COLO829 (cell line): ENCODE results near the gene PPP1R9B.

Experiments used
- DNase-seq: peaks from one replicate; pipeline ENCODE4 v3.0.0; 2012; ENCODE audit warnings: low spot score

The PPP1R9B gene

DNA sequence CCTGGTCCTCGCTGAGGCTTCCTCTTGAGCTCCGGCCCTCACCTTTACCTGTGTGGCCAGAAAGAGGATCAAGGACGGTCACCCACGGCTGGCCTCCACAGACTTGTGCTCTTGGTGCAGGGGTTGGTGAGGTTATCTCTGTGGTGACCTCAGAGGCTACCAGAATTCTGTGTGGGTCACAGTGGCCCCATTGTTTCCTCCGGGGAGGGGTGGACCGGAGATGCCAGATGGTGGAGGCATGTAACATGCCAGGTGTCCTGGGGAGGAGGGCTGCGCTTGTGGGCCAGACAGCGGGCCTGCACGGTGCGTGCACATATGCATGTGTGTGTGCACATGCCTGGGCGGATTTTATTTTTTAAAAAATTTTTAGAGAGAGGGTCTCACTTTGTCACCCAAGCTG lies 21.7 kb upstream of the PPP1R9B start:
- no peak for DNase-seq

DNA sequence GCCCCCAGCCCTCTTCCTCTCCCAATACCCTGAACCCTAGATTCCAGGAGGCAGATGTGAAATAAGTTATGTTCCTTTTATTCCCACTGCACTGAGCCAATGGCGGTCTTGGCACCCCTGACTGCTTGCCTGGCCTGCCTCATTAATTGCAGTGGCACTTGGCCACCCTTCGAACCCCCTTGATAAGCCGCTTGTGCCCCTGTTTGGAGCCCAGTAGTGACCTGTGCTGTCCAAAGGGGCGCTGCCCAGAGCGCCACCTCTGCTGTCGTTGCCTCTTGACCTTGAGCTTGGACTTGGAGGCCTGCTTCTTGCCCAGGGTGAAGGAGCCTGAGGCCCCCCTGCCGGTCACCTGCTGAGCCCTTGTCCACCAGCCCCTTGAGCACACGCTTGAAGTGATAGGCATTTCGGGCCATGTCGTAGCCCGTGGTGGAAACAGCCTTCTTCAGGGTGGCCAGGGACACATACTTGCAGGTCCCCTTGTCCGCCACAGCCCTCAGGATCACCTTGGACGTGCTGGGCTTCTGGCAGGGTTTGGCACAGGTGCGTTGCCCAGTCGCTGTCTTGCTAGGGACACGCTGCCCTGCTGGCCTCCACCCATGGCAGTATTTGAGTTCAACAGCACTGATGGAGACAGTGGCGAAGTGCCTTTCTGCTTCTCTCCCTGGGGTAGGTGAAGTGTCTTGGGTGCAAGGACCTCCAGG lies 21.0 kb upstream of the PPP1R9B start:
- DNase-seq, result no peak

DNA sequence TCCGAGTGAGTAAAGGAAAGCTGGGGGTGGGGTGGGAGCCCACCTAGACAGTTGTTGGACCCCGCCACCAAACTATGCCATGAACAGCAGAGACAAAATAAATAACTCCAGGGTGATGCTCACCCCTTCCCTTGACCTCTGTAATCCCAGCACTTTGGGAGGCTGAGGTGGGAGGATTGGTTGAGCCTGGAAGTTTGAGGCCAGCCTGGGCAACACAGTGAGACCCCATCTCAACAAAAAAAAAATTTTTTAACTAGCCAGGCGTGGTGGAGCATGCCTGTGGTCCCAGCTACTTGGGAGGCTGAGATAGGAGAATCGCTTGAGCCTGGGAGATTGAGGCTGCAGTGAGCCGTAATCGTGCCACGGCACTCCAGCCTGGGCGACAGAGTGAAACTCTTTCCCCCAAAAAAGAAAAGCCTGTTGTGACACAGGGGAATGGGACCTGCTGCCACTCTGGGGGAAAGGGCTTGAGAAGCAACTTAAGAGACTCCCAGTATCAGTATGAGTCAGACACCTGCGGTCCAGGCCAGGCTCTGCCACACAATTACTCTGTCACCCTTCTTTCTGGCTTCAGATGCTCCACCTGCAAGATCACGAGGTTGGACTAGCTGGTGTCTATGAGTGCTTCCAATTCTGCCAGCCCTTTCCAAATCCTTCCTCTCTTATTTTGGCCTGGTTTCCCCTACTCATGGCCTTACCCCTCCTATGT lies 20.3 kb upstream of the PPP1R9B start:
- no peak for DNase-seq

DNA sequence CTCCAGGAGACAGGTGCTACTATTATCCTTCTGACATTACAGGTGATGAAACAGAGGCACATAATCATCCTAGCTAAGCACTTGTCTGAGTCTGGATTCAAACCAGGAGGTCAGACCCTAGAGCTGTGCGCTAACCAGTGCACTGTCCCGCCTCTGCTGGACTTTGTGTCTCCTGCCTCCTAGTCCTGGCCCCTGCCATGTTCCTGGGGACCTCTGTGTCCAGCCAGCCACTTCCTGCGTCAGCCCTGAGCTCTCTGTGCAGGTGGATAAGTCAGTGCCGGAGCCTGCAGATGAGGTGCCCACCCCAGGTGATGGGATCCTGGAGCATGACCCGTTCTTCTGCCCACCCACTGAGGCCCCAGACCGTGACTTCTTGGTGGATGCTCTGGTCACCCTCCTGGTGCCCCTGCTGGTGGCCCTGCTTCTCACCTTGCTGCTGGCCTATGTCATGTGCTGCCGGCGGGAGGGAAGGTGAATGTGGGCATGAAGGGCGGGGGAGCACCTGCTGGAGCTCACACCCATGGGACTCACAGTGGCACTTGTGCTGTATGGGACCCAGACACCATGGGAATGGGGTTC lies 19.5 kb upstream of the PPP1R9B start:
- DNase-seq, result no peak

DNA sequence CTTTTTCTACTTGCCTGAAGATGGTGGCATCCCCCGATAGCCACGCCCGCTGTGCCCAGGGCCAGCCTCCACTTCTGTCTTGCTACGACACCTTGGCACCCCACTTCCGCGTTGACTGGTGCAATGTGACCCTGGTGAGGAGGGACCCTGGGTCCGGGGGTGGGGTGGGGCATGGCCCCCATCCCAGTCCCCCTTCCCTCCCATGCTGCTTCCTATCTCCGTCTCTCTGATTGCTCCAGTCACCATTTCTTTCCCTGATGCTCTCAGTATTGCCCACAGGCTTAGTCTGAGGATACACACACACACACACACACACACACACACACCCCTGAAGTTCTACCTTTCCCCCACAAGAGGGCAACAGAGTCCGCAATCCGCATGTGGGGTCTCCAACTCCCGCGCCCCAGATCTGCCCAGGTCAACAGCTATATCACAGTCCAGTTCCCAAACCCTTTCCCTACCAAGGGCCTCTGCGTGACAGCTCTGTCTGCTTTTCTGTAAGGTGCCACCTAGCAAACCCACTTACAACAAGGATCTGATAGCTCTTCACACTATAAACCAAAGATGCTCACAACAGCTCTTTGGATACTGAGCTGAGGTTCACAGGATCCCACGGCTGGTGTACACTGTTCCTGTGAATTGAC lies 18.8 kb upstream of the PPP1R9B start:
- DNase-seq, result no peak

DNA sequence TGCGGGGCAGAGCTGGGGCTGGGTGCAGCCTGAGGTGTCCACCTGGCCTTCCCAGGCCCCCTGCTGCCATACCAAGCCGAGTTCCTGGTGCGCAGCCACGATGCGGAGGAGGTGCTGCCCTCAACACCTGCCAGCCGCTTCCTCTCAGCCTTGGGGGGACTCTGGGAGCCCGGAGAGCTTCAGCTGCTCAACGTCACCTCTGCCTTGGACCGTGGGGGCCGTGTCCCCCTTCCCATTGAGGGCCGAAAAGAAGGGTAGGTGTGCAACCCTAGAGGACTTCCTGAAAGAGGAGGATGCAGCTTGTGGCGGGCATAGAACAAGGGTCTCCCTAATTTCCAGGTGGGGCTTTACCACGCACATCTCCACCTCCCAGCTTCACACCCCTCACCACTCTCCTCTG lies 17.8 kb upstream of the PPP1R9B start:
- no peak for DNase-seq

DNA sequence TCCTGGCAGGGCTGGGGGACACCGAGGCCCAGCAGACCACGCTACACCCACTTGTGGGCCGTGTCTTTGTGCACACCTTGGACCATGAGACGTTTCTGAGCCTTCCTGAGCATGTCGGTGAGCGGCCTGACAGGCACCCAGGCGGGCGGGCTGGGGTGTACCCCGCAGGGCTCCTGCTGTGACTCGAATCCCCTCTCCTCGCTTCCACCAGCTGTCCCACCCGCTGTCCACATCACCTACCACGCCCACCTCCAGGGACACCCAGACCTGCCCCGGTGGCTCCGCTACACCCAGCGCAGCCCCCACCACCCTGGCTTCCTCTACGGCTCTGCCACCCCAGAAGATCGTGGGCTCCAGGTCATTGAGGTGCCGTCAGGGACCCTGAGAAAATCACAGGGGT lies 16.9 kb upstream of the PPP1R9B start:
- no peak for DNase-seq

DNA sequence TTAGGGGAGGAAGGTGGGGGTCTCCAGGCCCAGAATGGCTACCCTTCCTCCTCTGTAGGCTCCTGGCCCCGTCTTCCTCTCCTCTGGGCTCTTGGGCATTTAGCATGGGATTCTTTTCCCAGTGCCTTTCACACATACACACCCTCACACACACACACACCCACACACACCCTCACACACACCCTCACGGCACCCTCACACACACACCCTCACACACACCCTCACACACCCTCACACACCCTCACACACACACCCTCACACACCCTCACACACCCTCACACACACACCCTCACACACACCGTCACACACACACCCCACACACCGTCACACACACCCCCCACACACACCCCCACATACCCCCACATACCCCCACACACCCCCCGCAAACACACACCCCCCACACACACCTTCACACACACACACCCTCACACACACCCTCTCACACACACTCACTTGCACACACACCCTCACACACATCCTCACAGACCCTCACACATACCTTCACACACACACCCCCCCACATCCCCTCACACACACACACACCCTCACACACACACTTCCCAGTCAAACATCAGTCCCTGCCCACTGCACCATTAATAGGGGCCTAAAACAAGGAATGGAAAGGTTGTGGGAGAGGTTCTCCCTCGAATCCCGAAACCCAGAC lies 16.2 kb upstream of the PPP1R9B start:
- no peak for DNase-seq

DNA sequence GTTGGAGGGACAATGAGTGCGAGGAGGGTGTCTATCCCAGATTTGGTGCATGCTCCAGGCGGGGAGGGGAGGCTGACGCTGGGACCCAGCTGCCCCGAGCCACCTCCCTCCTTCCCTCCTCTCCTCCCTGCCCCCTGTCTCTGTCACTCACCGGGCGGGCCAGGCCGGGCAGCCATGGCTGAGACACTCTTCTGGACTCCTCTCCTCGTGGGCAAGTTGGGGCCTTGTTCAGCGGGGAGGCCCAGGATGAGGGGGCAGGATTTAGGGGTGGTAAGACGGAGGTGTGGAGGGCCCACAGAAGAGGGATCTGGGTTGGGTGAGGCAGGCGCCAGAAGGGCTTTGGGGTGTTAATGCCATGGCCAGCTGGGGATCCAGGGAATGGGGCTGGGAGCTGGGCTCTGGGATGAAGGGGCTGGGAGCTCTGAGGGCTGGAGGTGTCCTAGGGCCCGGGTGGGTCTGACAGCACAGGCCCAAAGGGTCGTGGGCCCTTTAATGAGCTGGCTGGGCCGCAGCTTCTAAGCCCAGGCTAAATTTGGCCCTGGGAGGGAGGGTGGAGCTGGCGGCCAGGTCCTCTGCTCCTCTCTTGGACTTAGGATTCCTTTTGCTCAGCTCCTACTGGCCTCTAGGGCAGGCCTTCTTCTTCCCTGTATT lies 15.5 kb upstream of the PPP1R9B start, which contains the start of gene SGCA:
TSS of gene SGCA (plus strand) at position 139 of the 651 bp plus-strand sequence. CDS start at position 175, 36 bp downstream.
- no peak for DNase-seq

DNA sequence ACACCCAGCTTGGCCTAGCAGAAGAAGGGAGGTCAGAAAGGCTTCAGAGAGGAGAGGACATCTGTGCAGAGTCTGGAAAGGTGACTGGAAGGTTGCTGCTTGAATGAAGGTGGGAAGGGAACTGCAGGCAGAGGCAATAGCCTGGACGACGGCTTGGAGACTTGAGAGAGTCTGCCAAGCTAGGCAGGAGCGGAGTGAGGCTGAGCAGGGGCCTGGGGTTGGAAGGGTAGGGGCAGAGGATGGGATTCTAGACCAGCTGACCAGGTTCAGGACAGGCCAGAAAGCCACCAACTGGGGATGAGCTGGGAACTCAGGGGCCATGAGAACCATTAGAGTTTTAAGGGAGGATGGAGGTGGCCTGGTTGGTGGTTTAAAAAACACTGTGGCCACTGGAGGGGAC lies 15.0 kb upstream of the PPP1R9B start:
- no peak for DNase-seq

DNA sequence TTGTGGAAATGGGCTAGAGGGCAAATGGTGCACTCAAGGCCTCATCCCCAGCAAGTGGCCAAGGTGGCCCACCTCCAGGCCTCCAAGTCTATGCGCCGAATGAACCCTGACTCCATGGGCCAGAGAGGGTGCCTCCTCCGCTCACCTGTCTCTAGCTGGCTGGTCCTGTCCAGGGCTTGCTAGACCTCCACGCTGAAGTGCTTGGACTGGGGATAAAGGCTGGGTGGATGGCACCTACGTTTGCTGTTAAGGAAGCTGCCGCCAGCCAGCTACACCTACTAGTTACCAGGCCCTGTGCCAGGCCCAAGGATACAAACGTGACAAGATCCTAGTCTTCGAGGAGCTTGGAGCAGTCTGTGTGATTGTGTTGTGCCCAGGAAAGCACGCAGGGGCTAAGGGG lies 14.6 kb upstream of the PPP1R9B start:
- no peak for DNase-seq

DNA sequence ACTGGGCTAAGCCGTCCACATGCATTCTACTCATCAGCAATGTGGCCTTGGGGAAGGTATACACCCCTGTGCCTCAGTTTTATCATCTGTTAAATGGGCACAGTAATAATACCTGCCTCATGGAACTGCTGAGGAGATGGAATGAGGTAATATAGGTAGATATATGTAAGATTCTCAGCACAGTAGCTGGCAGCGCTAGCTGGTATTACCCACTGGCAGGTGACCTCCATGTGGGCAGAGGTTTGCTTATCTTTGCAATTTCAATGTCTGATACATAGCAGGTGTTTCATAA lies 14.2 kb upstream of the PPP1R9B start:
- DNase-seq, result no peak

DNA sequence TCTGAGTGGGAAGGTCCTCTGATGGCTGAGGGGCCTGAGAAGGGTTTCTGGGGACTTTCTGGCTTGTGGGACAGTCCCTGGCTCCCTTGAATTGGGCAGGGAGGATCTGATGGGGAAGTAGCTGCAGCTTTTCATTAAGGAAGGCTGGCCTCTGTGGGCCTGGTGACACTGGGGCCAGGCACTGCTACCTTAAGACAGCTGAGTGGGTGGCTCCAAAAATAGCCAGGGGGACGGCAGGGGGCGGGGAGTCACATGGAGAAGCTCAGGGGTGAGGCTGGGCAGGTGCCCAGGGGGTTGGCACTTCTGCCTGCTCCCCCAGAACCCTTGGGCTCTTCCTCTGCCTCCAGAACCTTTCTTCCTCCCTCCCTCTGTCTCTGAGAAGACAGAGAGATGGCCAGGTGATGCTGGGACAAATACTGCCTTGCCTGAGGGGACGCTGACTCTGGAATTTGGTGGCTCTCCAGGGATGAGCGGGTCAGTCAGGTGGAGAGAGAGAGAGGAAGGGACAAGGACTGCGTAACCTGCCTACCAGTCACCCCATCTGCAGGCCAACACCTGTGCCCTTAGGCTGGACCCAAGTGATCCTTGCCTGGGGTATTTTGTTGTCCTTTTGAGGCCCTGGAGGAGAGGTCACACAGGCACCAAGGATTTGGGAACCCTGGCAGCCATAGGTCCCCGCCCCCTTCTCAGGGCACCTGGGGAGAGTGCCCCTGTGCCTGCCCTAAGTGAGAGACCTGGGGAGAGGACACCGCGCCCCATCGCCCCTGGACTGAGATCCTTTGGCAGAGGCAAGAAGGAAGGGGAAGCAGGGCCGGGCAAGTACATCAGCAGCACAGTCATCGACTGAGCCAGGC lies 13.6 kb upstream of the PPP1R9B start:
- DNase-seq, result no peak

DNA sequence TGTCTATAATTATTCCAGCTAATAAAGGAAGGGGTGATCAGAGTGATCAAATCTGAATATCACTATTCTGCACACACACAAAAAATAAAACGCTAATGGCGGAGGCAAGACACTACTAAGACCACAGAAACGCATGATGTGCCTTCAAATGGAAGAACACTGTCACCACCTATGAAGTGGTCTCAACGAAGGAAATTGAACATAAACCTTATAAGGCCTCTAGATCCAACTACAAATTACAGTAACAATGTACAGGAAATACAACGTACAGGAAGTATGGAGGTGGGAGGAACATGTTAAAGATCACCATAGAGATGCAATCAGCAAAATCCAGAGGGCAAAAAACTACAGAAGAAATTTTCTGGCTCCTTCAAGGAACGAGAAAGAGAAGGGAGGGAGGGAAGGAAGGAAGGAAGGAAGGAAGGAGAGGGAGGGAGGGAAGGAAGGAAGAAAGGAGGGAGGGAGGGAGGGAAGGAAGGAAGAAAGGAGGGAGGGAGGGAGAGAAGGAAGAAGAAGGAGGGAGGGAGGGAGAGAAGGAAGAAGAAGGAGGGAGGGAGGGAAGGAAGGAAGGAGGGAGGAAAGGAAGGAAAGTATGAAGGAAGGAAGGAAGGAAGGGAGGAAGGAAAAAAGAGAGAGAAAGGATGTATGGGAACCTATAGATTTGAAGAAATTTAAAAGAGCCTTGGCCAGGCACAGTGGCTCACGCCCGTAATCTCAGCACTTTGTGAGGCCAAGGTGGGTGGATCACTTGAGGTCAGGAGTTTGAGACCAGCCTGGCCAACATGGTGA lies 12.2 kb upstream of the PPP1R9B start:
- DNase-seq, result no peak

DNA sequence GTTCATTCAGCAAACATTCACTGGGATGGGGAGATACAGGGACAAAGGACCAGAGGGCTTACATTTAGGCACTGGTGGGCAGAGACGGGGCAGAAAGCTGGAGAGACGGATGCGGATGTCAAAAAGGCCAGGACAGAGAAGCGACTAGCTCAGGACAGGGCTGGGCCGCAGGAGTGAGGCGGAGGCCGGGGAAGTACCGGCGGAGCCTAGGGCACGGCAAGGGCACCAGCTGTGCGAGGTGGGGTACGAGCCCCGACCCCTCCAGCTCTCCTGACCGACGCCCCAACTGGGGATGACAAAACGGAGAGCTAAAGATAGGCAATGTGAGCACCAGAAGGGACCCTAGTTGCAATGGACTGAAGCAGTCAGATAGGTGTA lies 11.4 kb upstream of the PPP1R9B start:
- DNase-seq, result no peak

DNA sequence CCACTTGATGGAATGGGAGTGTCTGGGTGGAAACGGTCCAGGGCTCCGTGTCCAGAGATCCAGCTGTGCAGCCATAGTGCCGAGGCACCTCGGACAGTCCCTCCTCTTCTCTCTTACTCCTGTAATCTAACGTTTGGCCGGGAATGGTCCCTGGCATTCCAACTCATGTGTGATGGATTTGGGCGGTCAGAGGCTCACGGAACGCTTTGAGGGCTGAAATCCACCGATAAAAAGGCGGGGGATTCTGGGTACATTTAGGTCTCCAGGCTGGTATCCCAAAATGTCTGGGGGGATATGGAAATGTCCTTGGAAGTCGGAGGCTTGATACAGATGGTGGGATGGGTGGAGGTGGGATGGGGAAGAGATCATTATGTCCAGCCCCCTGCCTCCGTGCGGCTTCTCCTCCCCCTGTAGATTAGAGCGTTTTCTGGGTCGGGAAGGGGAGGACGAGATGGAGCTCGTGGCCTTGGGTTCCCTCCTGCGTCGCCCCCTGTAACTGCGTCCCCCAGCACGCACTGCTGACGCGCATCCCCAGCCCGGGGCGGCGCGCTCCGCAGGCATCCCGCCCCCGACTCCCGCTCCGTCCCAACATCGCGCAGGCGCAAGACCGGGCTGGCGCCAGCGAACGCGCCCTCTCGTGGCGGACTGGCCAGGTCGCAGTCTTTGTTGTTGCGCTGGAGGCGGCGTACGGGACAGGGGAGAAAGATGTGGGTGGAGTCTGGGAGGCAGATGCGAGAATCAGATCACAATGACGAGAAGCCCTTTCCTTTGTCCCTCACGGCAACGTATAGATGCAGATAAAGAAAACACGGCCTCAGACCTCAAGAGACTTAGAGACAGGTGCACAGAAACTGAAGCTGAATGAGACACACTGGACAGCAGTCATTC lies 10.8 kb upstream of the PPP1R9B start:
- peak; percentile 99 for DNase-seq

DNA sequence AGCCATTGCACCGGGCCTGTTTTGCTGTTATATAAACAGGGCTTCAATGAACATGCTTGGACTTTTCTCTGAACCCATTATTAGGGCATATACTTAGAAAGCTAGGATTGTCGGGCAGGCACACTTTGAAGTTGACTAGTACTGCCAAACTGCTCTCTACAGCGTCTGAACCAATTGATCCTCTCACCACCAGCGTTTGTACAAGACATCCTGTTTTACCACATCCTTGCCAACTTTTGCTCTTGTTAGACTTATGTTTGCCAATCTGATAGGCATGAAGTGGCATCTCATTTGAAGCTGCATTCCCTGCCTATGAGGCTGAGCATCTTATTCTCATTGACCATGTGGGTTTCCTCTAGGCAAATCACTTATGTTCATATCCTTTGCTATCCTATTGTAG lies 7.4 kb upstream of the PPP1R9B start:
- no peak for DNase-seq

DNA sequence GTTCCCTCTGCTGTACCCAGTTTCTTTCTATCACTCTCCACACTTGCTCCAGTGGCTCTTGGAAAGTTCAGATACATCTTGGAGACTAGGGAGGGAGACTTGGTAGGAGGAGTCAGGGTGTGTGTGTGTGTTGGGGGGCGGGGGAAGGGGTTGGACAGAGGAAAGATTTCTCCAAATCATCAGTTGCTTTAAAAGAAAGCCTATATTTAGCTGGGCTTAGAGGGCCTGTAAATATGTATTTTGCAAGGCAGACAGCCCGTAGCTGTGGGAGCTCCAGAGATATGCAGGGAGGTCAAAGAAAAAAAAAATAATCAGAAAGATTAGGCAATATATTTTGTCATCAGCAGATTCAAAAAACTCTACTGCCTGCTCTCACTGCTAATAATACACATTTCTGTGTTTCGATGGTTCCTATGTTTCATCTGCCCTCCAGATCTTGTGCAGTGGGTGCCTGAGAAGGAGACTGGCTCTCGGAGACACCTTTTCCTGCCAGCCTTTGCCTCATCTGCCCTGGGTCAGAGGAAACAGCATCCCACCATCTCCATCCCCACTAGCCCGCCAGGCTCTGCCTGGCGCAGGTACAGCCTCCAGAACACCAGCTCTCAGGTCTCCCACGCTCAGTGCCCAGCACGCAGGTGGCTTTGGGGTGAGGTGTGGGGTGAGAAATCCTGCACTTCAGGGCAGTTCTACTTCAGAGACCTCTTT lies 4.8 kb upstream of the PPP1R9B start:
- no peak for DNase-seq

DNA sequence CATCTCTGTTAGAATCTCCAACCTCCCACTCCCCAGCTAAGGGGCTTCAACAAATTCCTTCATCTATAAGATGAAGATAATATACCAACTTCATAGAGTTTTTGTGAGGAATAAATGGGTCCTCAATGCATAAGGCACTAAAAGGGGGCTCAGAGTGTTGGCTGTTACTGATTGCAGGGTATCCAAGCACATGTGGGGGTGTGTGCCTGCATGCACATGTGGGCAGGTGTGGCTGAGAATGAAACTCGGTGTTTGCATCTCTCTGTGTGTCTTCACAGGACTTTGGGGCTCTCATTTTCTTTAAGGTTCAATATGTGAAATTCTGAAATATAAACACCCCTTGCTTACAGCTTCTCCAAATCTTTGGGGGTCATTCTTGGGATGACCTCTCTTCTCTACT lies 4.1 kb upstream of the PPP1R9B start:
- DNase-seq, result no peak
